ENCODE measurements around the gene ACTG2. TPM values are rescaled to one million over a fixed set of nuclear protein-coding genes. Genes with fewer than 3 reads are reported as not detected.

The ACTG2 gene
- total RNA-seq, 1 experiment from 2014 or later: 2.9 TPM

GRCh38 chr2:73913414-73914054, 20.7 kb downstream of the ACTG2 start:
- DNase-seq (ENCODE audit: low read depth): no peak

GRCh38 chr2:73914667-73915066, 21.9 kb downstream of the ACTG2 start:
- DNase-seq (ENCODE audit: low read depth): no peak

- DNase-seq (ENCODE audit: low read depth): no peak
Observed at GRCh38 chr2:73915437-73915993, 22.7 kb downstream of the ACTG2 start.

- no peak for DNase-seq (ENCODE audit: low read depth)
Observed at GRCh38 chr2:73916666-73917065, 23.9 kb downstream of the ACTG2 start.

- DNase-seq (ENCODE audit: low read depth): no peak
Observed at GRCh38 chr2:73917296-73917695, 24.5 kb downstream of the ACTG2 start.

- no peak for DNase-seq (ENCODE audit: low read depth)
Observed at GRCh38 chr2:73917696-73918207, 24.9 kb downstream of the ACTG2 start.

- DNase-seq (ENCODE audit: low read depth): no peak
Observed at GRCh38 chr2:73918856-73919255, 26.0 kb downstream of the ACTG2 start.

- no peak for DNase-seq (ENCODE audit: low read depth)
Observed at GRCh38 chr2:73919596-73920228, 26.9 kb downstream of the ACTG2 start.

GRCh38 chr2:73920577-73921545, 28.1 kb downstream of the ACTG2 start:
- DNase-seq (ENCODE audit: low read depth): no peak

- no peak for DNase-seq (ENCODE audit: low read depth)
Observed at GRCh38 chr2:73921581-73921980, 28.8 kb downstream of the ACTG2 start.

GRCh38 chr2:73922681-73923080, 29.9 kb downstream of the ACTG2 start:
- no peak for DNase-seq (ENCODE audit: low read depth)

- no peak for DNase-seq (ENCODE audit: low read depth)
Observed at GRCh38 chr2:73925033-73925704, 32.4 kb downstream of the ACTG2 start.

GRCh38 chr2:73925853-73926492, 33.2 kb downstream of the ACTG2 start:
- no peak for DNase-seq (ENCODE audit: low read depth)

GRCh38 chr2:73926493-73927327, 33.9 kb downstream of the ACTG2 start, which contains the start of gene DGUOK:
DGUOK (plus strand) TSS chr2:73926880; CDS start chr2:73926911, 31 bp downstream.
- DNase-seq (ENCODE audit: low read depth): peak; percentile 99

- no peak for DNase-seq (ENCODE audit: low read depth)
Observed at GRCh38 chr2:73927344-73927743, 34.5 kb downstream of the ACTG2 start.

- DNase-seq (ENCODE audit: low read depth): no peak
Observed at GRCh38 chr2:73928963-73929347, 36.1 kb downstream of the ACTG2 start.

GRCh38 chr2:73930386-73930785, 37.6 kb downstream of the ACTG2 start:
- DNase-seq (ENCODE audit: low read depth): no peak

GRCh38 chr2:73931531-73932500, 39.0 kb downstream of the ACTG2 start:
- peak; percentile 87 for DNase-seq (ENCODE audit: low read depth)
